Liver (tissue), 9 donors: ENCODE data around the gene EIF4H. TPM values are rescaled to one million over a fixed set of nuclear protein-coding genes. Genes with fewer than 3 reads are reported as not detected.
"Not testable (repeated sequence)": the region's sequence is repeated elsewhere in the genome, so short reads cannot be mapped to it uniquely, and the experiment has no call there.

Experiments
- DNase-seq: peaks from one replicate; pipeline ENCODE4 v3.0.0-alpha.2; 2017; ENCODE audit warnings: low spot score
- H3K27ac ChIP-seq, 2 donors: one replicate each; pipeline ENCODE4 v1.7.0; 2013; ENCODE audit warnings: inconsistent platforms in 2 of 2, low read length in 2 of 2, control low read depth in 1 of 2, low read depth in 1 of 2, mild to moderate bottlenecking in 1 of 2
- H3K27me3 ChIP-seq, 4 donors: one replicate each; pipeline versions ENCODE4 v1.6.1 to v1.7.0; 2013; ENCODE audit warnings: low read length in 3 of 4, inconsistent platforms in 1 of 4, mild to moderate bottlenecking in 1 of 4, moderate library complexity in 1 of 4; ENCODE audit not compliant: control insufficient read depth in 4 of 4, insufficient read depth in 4 of 4
- H3K36me3 ChIP-seq, 4 donors: one replicate each; pipeline versions ENCODE4 v1.6.1 to v1.7.0; 2013; ENCODE audit warnings: low read length in 3 of 4, mild to moderate bottlenecking in 3 of 4, low read depth in 1 of 4, moderate library complexity in 1 of 4; ENCODE audit not compliant: control insufficient read depth in 4 of 4, insufficient read depth in 3 of 4
- H3K4me1 ChIP-seq, 4 donors: one replicate each; pipeline versions ENCODE4 v1.6.1 to v1.7.0; 2013; ENCODE audit warnings: low read length in 3 of 4, mild to moderate bottlenecking in 3 of 4, moderate library complexity in 1 of 4; ENCODE audit not compliant: control insufficient read depth in 4 of 4, insufficient read depth in 4 of 4
- H3K4me3 ChIP-seq, 3 donors: one replicate each; pipeline versions ENCODE4 v1.6.1 to v1.7.0; 2013; ENCODE audit warnings: low read length in 3 of 3, control low read depth in 1 of 3, low read depth in 1 of 3, mild to moderate bottlenecking in 1 of 3
- H3K9ac ChIP-seq, 2 donors: one replicate each; pipeline ENCODE4 v1.7.0; 2013; ENCODE audit warnings: low read length in 2 of 2, mild to moderate bottlenecking in 2 of 2, moderate library complexity in 2 of 2, control low read depth in 1 of 2, low read depth in 1 of 2
- H3K9me3 ChIP-seq, 4 donors: one replicate each; pipeline versions ENCODE4 v1.6.1 to v1.7.0; 2013; ENCODE audit warnings: low read length in 3 of 4; ENCODE audit not compliant: control insufficient read depth in 4 of 4
- FOXA1 ChIP-seq: IDR thresholded peaks from 2 replicates; pipeline ENCODE4 v1.6.1; 2016; ENCODE audit warnings: antibody characterized with exemption
- FOXA2 ChIP-seq: IDR thresholded peaks from 2 replicates; pipeline ENCODE4 v1.6.1; 2016; ENCODE audit warnings: antibody characterized with exemption
- GABPA ChIP-seq, 2 donors: IDR thresholded peaks in 1 of 2; conservative IDR thresholded peaks in 1 of 2; 2 replicates each; pipeline ENCODE4 v1.6.1; 2016; ENCODE audit warnings: antibody characterized with exemption in 2 of 2, mild to moderate bottlenecking in 1 of 2, moderate library complexity in 1 of 2
- HNF4A ChIP-seq, 2 donors: conservative IDR thresholded peaks; 2 replicates each; pipeline ENCODE4 v1.6.1; 2016; ENCODE audit warnings: antibody characterized with exemption in 2 of 2, mild to moderate bottlenecking in 2 of 2
- NR2F2 ChIP-seq: IDR thresholded peaks from 2 replicates; pipeline ENCODE4 v1.6.1; 2016; ENCODE audit warnings: antibody characterized with exemption
- SP1 ChIP-seq: IDR thresholded peaks from 2 replicates; pipeline ENCODE4 v1.6.1; 2018; ENCODE audit warnings: antibody characterized with exemption, mild to moderate bottlenecking
- TAF1 ChIP-seq: conservative IDR thresholded peaks from 2 replicates; pipeline ENCODE4 v1.6.1; 2016; ENCODE audit warnings: antibody characterized with exemption, mild to moderate bottlenecking
- WGBS: extraction: QIAGEN DNeasy Blood & Tissue Kit; methylation state at CpG from one replicate; pipeline ENCODE4 v1.1.7; 2013; 5-methylcytosine and 5-hydroxymethylcytosine counted together
- polyA plus RNA-seq, 2 donors: library from polyadenylated mRNA; stranded (reverse) in 1 of 2; unstranded in 1 of 2; fragments of 200-250 nt in 1 of 2; fragments of >200 nt in 1 of 2; fragmentation: Nextera tagmentation in 1 of 2; extraction: Ambion mirVana in 1 of 2; gene quantifications; one replicate each; pipeline versions ENCODE4 v1.2.1 to v1.2.3, GENCODE V29; 2013 to 2015
- total RNA-seq, 2 donors: library from RNA; depleted of rRNA; stranded (reverse); fragments of >200 nt; gene quantifications; one replicate each; pipeline ENCODE4 v1.2.3, GENCODE V29; 2014
- TF ChIP-seq, protein P1 (sequence below): fragments of 150-350 bp; IDR thresholded peaks from 2 replicates; pipeline ENCODE4 v1.5.1; 2017; ENCODE audit warnings: improper control_type of control experiment, low read depth, low read length; ENCODE audit not compliant: missing input control
- TF ChIP-seq, protein P2 (sequence below): IDR thresholded peaks from 2 replicates; pipeline ENCODE4 v1.6.1; 2016; ENCODE audit warnings: antibody characterized with exemption, mild to moderate bottlenecking
- donor health status: healthy.
- donor health status: healthy.
- donor health status: healthy.
- donor health status: healthy.
- donor health status: healthy.

EIF4H gene
- total and polyA plus RNA-seq, 4 donors: 81.6 to 166 (median 152) TPM

DNA sequence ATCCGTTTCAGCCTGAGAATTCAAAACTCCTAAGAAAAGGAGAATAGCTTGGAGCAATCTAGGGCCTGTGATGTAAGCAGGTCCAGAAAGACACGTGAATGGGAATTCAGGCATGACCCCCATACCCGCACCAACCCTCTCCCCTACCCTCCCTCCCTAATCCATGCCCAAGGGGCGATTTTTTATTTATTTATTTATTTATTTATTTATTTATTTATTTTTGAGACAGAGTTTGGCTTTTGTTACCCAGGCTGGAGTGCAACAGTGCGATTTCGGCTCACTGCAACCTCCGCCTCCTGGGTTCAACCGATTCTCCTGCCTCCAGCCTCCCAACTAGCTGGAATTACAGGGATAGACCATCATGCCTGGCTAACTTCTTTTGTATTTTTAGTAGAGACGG lies 16.6 kb upstream of the EIF4H start:
- no peak for DNase-seq
- H3K4me1 ChIP-seq: no peaks in the 10 kb centered on the region
- TF ChIP-seq HNF4A (conservative IDR thresholded peaks at IDR 0.05): no peak
- H3K27ac ChIP-seq: no peak overlapping the region
- WGBS: 95% methylated on average over 9 of the region's 9 CpGs
- no peak overlapping the region for H3K4me3 ChIP-seq
- H3K9me3 ChIP-seq: no peaks in the 10 kb centered on the region
- no peak overlapping the region for H3K9ac ChIP-seq
- H3K36me3 ChIP-seq: no peaks in the 10 kb centered on the region
- H3K27me3 ChIP-seq: no peaks in the 10 kb centered on the region

- H3K27me3 ChIP-seq: no peaks in the 10 kb centered on the region
- no peaks in the 10 kb centered on the region for H3K9me3 ChIP-seq
- no peaks in the 10 kb centered on the region for H3K4me1 ChIP-seq
- 54% methylated on average over 7 of the region's 7 CpGs for WGBS
- no peak overlapping the region for H3K4me3 ChIP-seq
- H3K27ac ChIP-seq: no peak overlapping the region
- no peak for TF ChIP-seq FOXA1
- TF ChIP-seq HNF4A (conservative IDR thresholded peaks at IDR 0.05): no peak
- no peak for TF ChIP-seq TAF1
- TF ChIP-seq GABPA (IDR thresholded peaks at IDR 0.05 in 1 of 2, conservative IDR thresholded peaks at IDR 0.05 in 1 of 2): no peak
- no peak for TF ChIP-seq SP1
- no peaks in the 10 kb centered on the region for H3K36me3 ChIP-seq
- no peak overlapping the region for H3K9ac ChIP-seq
- DNase-seq: no peak
Measured at GRCh38 chr7:74164985-74165456, 9.1 kb upstream of the EIF4H start.

DNA sequence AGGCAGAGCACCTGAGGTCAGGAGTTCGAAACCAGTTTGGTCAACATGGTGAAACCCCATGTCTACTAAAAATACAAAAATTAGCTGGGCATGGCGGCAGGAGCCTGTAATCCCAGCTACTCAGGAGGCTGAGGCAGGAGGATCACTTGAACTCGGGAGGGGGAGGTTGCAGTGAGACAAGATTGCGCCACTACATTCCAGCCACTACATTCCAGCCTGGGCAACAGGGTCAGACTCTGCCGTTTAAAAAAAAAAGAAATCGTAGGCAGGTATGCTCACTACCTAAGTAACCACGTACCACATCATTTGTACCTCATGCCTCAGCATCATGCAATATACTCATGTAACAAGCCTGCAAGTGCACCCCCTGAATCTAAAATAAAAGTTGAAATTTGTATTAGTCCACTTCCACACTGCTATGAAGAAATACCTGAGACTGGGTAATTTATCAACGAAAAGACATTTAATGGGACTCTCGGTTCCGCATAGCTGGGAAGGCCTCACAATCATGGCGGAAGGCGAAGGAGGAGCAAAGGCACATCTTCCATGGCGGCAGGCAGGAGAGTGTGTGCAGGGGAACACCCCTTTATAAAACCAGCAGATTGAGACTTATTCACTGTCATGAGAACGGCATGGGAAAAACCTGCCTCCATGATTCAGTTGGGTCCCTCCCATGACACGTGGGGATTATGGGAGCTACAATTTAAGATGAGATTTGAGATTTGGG lies 8.1 kb upstream of the EIF4H start:
- Histone ChIP-seq H3K27me3 (no peaks in the 10 kb centered on the region), H3K9ac (no peak overlapping the region), H3K4me1 (no peaks in the 10 kb centered on the region), H3K36me3 (no peaks in the 10 kb centered on the region), H3K9me3 (no peaks in the 10 kb centered on the region), H3K27ac (no peak overlapping the region), H3K4me3 (no peak overlapping the region)
- DNase-seq: no peak
- TF ChIP-seq, protein P1, sequence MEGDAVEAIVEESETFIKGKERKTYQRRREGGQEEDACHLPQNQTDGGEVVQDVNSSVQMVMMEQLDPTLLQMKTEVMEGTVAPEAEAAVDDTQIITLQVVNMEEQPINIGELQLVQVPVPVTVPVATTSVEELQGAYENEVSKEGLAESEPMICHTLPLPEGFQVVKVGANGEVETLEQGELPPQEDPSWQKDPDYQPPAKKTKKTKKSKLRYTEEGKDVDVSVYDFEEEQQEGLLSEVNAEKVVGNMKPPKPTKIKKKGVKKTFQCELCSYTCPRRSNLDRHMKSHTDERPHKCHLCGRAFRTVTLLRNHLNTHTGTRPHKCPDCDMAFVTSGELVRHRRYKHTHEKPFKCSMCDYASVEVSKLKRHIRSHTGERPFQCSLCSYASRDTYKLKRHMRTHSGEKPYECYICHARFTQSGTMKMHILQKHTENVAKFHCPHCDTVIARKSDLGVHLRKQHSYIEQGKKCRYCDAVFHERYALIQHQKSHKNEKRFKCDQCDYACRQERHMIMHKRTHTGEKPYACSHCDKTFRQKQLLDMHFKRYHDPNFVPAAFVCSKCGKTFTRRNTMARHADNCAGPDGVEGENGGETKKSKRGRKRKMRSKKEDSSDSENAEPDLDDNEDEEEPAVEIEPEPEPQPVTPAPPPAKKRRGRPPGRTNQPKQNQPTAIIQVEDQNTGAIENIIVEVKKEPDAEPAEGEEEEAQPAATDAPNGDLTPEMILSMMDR: no peak
- no peak for TF ChIP-seq GABPA (IDR thresholded peaks at IDR 0.05 in 1 of 2, conservative IDR thresholded peaks at IDR 0.05 in 1 of 2)
- TF ChIP-seq, protein P2, sequence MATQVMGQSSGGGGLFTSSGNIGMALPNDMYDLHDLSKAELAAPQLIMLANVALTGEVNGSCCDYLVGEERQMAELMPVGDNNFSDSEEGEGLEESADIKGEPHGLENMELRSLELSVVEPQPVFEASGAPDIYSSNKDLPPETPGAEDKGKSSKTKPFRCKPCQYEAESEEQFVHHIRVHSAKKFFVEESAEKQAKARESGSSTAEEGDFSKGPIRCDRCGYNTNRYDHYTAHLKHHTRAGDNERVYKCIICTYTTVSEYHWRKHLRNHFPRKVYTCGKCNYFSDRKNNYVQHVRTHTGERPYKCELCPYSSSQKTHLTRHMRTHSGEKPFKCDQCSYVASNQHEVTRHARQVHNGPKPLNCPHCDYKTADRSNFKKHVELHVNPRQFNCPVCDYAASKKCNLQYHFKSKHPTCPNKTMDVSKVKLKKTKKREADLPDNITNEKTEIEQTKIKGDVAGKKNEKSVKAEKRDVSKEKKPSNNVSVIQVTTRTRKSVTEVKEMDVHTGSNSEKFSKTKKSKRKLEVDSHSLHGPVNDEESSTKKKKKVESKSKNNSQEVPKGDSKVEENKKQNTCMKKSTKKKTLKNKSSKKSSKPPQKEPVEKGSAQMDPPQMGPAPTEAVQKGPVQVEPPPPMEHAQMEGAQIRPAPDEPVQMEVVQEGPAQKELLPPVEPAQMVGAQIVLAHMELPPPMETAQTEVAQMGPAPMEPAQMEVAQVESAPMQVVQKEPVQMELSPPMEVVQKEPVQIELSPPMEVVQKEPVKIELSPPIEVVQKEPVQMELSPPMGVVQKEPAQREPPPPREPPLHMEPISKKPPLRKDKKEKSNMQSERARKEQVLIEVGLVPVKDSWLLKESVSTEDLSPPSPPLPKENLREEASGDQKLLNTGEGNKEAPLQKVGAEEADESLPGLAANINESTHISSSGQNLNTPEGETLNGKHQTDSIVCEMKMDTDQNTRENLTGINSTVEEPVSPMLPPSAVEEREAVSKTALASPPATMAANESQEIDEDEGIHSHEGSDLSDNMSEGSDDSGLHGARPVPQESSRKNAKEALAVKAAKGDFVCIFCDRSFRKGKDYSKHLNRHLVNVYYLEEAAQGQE: no peak
- no peak for TF ChIP-seq FOXA2
- TF ChIP-seq NR2F2: no peak
- WGBS: 94% methylated on average over 15 of the region's 15 CpGs

- H3K9me3 ChIP-seq, H3K4me3 ChIP-seq, H3K27me3 ChIP-seq, H3K27ac ChIP-seq, H3K4me1 ChIP-seq, H3K36me3 ChIP-seq, DNase-seq, H3K9ac ChIP-seq: not testable (repeated sequence)
- WGBS: 89% methylated on average over 6 of the region's 6 CpGs
Measured at GRCh38 chr7:74167324-74167723, 6.8 kb upstream of the EIF4H start.
